ENCODE data around the gene CNTNAP2.
"Not testable (repeated sequence)": the region's sequence is repeated elsewhere in the genome, so short reads cannot be mapped to it uniquely, and the experiment has no call there.

CNTNAP2 gene

GRCh38 chr7:148060724-148061123 lies 1944.1 kb downstream of the CNTNAP2 start:
- no peaks in the 10 kb centered on the region for H3K9me3 ChIP-seq (ENCODE audit: control insufficient read depth, insufficient read depth, low read depth, low read length)
- H3K27ac ChIP-seq (ENCODE audit: extremely low read depth, low read depth, low read length): no peak overlapping the region
- ChIA-PET CTCF (interaction anchor here (0.6 kb wide), 1 partner anchor 386 kb away, joined by 3 read pairs; no protein-coding TSS in a partner anchor), POLR2A (no interaction called here)
- TF ChIP-seq SCRT2 (tag by site-specific recombination; IDR thresholded peaks at IDR 0.05): no peak
- no peak for TF ChIP-seq ZNF768 (tag by site-specific recombination; IDR thresholded peaks at IDR 0.05)
- TF ChIP-seq ZNF623 (tag by site-specific recombination; IDR thresholded peaks at IDR 0.05): no peak
- no peak for TF ChIP-seq BCL6B (tag by site-specific recombination; IDR thresholded peaks at IDR 0.05)
- TF ChIP-seq MZF1 (tag by site-specific recombination; IDR thresholded peaks at IDR 0.05; ENCODE audit: borderline replicate concordance): no peak
- TF ChIP-seq ZBTB8A (tag by site-specific recombination; IDR thresholded peaks at IDR 0.05): no peak
- no peak for TF ChIP-seq ZNF280C (tag by site-specific recombination; IDR thresholded peaks at IDR 0.05)
- TF ChIP-seq ZNF248 (tag by site-specific recombination; IDR thresholded peaks at IDR 0.05): no peak
- no peak for TF ChIP-seq ZNF692 (tag by site-specific recombination; IDR thresholded peaks at IDR 0.05)
- no peak for TF ChIP-seq ZBTB7A (tag by site-specific recombination; IDR thresholded peaks at IDR 0.05; ENCODE audit: low read depth)
- TF ChIP-seq HIC1 (tag by site-specific recombination; IDR thresholded peaks at IDR 0.05): no peak
- no peak for TF ChIP-seq BCL11A (tag by site-specific recombination; IDR thresholded peaks at IDR 0.05; ENCODE audit: low read depth)
- no peak for TF ChIP-seq PRDM10 (tag by site-specific recombination; IDR thresholded peaks at IDR 0.05)
- no peaks in the 10 kb centered on the region for H3K4me1 ChIP-seq (ENCODE audit: control insufficient read depth, insufficient read depth, low read length)
- H3K36me3 ChIP-seq (ENCODE audit: control insufficient read depth in 2 of 2, insufficient read depth in 1 of 2, low read length in 2 of 2): no peaks in the 10 kb centered on the region
- no peak overlapping the region for H3K4me3 ChIP-seq (ENCODE audit: low read depth, low read length)

GRCh38 chr7:148078111-148078510 lies 1961.5 kb downstream of the CNTNAP2 start:
- H3K27ac ChIP-seq (ENCODE audit: extremely low read depth, low read depth, low read length); H3K4me1 ChIP-seq (ENCODE audit: control insufficient read depth, insufficient read depth, low read length); H3K36me3 ChIP-seq (ENCODE audit: control insufficient read depth in 2 of 2, insufficient read depth in 1 of 2, low read length in 2 of 2); POLR2A ChIA-PET; CTCF ChIA-PET; H3K9me3 ChIP-seq (ENCODE audit: control insufficient read depth, insufficient read depth, low read depth, low read length); H3K4me3 ChIP-seq (ENCODE audit: low read depth, low read length): not testable (repeated sequence)
